Lower lobe of right lung (tissue), 2 donors: ENCODE measurements around the gene BCAR1. TPM values are rescaled to one million over a fixed set of nuclear protein-coding genes. Genes with fewer than 3 reads are reported as not detected.

ENCODE experiments used
- ATAC-seq, 2 donors: fragments of 200-7000 bp; cut with Tn5 transposase; one replicate each; pipeline ENCODE4 v1.9.1; 2020 to 2022; ENCODE audit warnings: mild to moderate bottlenecking in 2 of 2, moderate library complexity in 2 of 2
- DNase-seq: peaks from one replicate; pipeline ENCODE4 v3.0.0-alpha.2; 2020
- H3K27ac ChIP-seq: fragments of 200-600 bp; one replicate; pipeline ENCODE4 v1.8.0; 2022
- H3K27me3 ChIP-seq: fragments of 200-600 bp; one replicate; pipeline ENCODE4 v1.8.0; 2022; ENCODE audit warnings: low read depth
- H3K36me3 ChIP-seq: fragments of 200-600 bp; one replicate; pipeline ENCODE4 v1.8.0; 2022; ENCODE audit warnings: mild to moderate bottlenecking
- H3K4me1 ChIP-seq: fragments of 200-600 bp; one replicate; pipeline ENCODE4 v1.8.0; 2022
- H3K4me3 ChIP-seq: fragments of 200-600 bp; one replicate; pipeline ENCODE4 v1.8.0; 2022; ENCODE audit warnings: mild to moderate bottlenecking
- H3K9me3 ChIP-seq: fragments of 200-600 bp; one replicate; pipeline ENCODE4 v1.8.0; 2022
- CTCF ChIP-seq: fragments of 200-600 bp; IDR thresholded peaks from one replicate; pipeline ENCODE4 v1.8.0; 2022; ENCODE audit warnings: antibody characterized with exemption, mild to moderate bottlenecking
- intact Hi-C: fragments of 100-400 bp; cut with DNase I; formaldehyde crosslinking; loops from one replicate; pipeline ENCODE4 v1.11.0; 2022
- total RNA-seq: library from RNA; stranded (reverse); fragmentation: NEBNext Ultra II Directional; extraction: Animal tissue kit (Norgen Biotek cat#: 25700); gene quantifications from one replicate; pipeline ENCODE4 v1.2.1, GENCODE V29; 2021
- donor health status: DM: no; HTN: yes; CAD: no; lungs with severe emphysema.

BCAR1 gene
- total RNA-seq, 1 donor from 2014 or later: 65.1 TPM

GRCh38 chr16:75192606-75193264, 58.7 kb downstream of the BCAR1 start:
- Histone ChIP-seq H3K36me3 (no peaks in the 10 kb centered on the region), H3K9me3 (no peaks in the 10 kb centered on the region), H3K27me3 (peaks cover 10% of the 10 kb centered on the region), H3K4me3 (no peak overlapping the region), H3K4me1 (no peaks in the 10 kb centered on the region), H3K27ac (no peak overlapping the region)
- no peak for DNase-seq
- no peak for TF ChIP-seq CTCF
- intact Hi-C loops: no loop called here
- no peak for ATAC-seq

GRCh38 chr16:75189638-75190245, 61.7 kb downstream of the BCAR1 start:
- ATAC-seq: no peak
- intact Hi-C loops: no loop called here
- H3K27me3 ChIP-seq: no peaks in the 10 kb centered on the region
- no peak overlapping the region for H3K27ac ChIP-seq
- H3K9me3 ChIP-seq: no peaks in the 10 kb centered on the region
- H3K4me3 ChIP-seq: no peak overlapping the region
- DNase-seq: no peak
- H3K36me3 ChIP-seq: no peaks in the 10 kb centered on the region
- no peak for TF ChIP-seq CTCF
- no peaks in the 10 kb centered on the region for H3K4me1 ChIP-seq

- intact Hi-C loops: no loop called here
- H3K4me1 ChIP-seq: no peaks in the 10 kb centered on the region
- no peaks in the 10 kb centered on the region for H3K9me3 ChIP-seq
- H3K36me3 ChIP-seq: no peaks in the 10 kb centered on the region
- ATAC-seq: no peak
- no peak overlapping the region for H3K4me3 ChIP-seq
- TF ChIP-seq CTCF: no peak
- H3K27ac ChIP-seq: no peak overlapping the region
- DNase-seq: no peak
- no peaks in the 10 kb centered on the region for H3K27me3 ChIP-seq
Observed at GRCh38 chr16:75188832-75189477, 62.5 kb downstream of the BCAR1 start.

GRCh38 chr16:75181630-75182029, 69.8 kb downstream of the BCAR1 start:
- no peak for DNase-seq

GRCh38 chr16:75179208-75179607, 72.2 kb downstream of the BCAR1 start:
- no peak overlapping the region for H3K27ac ChIP-seq
- H3K9me3 ChIP-seq: peaks cover 30% of the 10 kb centered on the region
- ATAC-seq: no peak
- H3K4me1 ChIP-seq: no peaks in the 10 kb centered on the region
- no peak overlapping the region for H3K4me3 ChIP-seq
- no peaks in the 10 kb centered on the region for H3K36me3 ChIP-seq
- DNase-seq: no peak
- H3K27me3 ChIP-seq: no peaks in the 10 kb centered on the region
- intact Hi-C loops: no loop called here
- TF ChIP-seq CTCF: no peak

More at GRCh38 chr16:75181630-75182029, 69.8 kb downstream of the BCAR1 start:
- intact Hi-C loops: no loop called here
- TF ChIP-seq CTCF: no peak
- no peaks in the 10 kb centered on the region for H3K36me3 ChIP-seq
- no peaks in the 10 kb centered on the region for H3K4me1 ChIP-seq
- no peaks in the 10 kb centered on the region for H3K27me3 ChIP-seq
- H3K9me3 ChIP-seq: peaks cover 11% of the 10 kb centered on the region
- H3K4me3 ChIP-seq: no peak overlapping the region
- ATAC-seq: no peak
- H3K27ac ChIP-seq: no peak overlapping the region

Other genes starting within 250 kb of the BCAR1 start
- 13.2 TPM for gene LDHD, start 134.8 kb downstream of the BCAR1 start, total RNA-seq
- 10.4 TPM for gene ZFP1, start 103.1 kb downstream of the BCAR1 start, total RNA-seq
- gene CTRB2, start 44.5 kb downstream of the BCAR1 start, total RNA-seq: 0.44 TPM
- gene CTRB1, start 32.6 kb downstream of the BCAR1 start, total RNA-seq: not detected
- gene CFDP1, start 181.9 kb upstream of the BCAR1 start, total RNA-seq: 57.7 TPM
- 31.2 TPM for gene TMEM170A, start 213.1 kb upstream of the BCAR1 start, total RNA-seq
- 2.5 TPM for gene CHST6, start 243.8 kb upstream of the BCAR1 start, total RNA-seq